Stimulated activated CD4-positive, alpha-beta T cell treated with anti-CD3 and anti-CD28 coated beads, Interleukin-4, amount 100 ng/mL, for 4 hours (primary cell): ENCODE results near the gene MAP4K4.

Experiments used
- DNase-seq, 2 experiments: peaks; one replicate each; pipeline ENCODE4 v3.0.0-alpha.2; 2020

The MAP4K4 gene

DNA sequence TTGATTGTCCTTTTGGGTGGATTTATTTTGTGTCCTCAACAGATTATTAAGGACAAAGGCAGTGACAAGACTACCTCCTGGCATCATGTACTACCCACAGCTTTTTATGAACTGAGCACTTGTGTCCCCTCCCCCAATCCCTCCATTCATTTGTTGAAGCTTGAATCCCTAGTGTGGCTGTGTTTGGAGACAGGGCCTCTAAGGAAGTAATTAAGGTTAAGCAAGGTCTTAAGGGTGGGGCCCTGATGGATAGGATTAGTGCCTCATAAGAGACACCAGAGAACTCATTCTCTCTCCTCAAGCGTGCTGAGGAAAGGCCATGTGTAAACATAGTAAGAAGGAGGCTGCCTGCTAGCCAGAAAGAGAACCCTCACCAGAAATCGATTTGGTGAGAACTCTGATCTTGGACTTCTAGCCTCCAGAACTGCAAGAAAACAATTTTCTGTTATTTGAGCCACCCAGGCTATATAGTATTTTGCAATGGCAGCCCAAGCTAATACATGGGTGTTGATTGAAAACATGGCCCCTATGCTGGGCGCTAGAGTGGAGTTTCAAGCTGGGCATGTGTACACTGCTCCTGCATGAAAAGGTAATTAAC lies 3.4 kb upstream of the MAP4K4 start:
- no peak for DNase-seq

DNA sequence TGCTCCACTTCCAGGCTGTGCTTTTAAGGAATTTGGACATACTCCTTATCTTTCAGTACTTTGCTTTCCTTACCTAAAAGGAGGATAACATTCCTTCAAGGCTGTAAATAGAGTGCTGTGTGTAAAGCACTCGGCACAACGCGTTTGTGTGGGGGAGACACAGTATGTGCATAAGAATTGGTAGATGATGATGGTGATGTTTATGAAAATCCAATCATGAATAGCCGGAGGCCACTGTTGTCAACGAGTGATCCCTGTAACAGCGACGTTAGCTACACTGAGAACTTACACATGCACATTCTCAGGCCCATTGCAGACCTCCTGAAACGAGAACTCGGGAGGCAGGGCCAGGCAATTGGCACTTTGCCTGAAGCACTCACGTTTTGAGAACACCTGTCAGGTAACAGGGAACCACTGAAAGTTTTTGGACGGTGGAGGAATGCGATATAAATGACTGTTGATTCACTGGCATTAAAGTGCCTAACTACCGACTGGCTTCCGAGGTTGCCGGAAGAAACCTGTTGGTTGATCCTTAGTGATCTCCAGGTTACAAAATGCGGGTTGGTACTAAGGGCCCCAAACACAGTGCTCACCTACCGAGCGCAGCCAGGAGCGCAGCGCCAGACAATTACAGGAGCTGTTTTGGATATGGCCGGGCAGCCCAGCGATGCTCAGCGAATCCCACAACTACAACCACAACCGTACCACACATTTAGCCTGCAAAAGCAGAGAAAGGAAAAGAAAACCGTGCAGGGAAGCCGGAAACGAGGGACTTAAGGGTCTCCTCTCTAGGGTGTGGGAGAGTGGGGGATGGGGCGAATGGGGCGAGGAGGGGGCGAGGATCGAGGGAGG lies 1.0 kb upstream of the MAP4K4 start:
- no peak for DNase-seq

DNA sequence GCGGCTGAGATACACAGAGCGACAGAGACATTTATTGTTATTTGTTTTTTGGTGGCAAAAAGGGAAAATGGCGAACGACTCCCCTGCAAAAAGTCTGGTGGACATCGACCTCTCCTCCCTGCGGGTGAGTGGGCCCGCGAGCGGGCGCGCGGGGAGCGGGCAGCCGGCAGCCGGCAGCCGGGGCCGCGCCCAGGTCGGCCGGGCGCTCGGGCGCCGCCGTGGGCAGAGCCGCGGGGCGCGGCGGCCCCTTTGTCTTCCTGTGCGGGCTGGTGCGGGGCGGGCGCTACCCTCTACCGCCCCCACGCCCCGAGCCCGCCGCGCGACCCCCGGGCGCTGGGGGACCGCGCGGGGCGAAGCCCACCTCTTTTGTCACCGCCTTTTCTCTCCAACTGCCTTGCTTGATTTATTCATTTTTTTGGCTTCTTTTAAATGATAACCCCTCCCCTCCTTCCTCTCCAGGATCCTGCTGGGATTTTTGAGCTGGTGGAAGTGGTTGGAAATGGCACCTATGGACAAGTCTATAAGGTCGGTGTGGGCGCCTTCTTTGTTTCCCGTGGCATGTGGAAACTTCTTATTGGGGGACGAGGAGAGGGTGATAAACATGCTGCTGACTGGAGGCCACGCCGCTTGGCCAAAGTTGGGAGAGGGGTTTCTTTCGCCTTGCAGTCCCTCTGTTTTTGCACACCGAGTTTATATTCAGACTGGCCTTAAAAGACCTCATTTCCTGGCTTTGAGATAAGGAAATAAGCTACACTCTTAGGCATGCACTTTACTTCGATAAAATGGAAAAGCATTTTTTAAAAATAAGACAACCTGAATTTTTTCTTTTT lies 722 bp downstream of the MAP4K4 start:
- peak in 1 of 2 experiments; percentile 21 for DNase-seq

DNA sequence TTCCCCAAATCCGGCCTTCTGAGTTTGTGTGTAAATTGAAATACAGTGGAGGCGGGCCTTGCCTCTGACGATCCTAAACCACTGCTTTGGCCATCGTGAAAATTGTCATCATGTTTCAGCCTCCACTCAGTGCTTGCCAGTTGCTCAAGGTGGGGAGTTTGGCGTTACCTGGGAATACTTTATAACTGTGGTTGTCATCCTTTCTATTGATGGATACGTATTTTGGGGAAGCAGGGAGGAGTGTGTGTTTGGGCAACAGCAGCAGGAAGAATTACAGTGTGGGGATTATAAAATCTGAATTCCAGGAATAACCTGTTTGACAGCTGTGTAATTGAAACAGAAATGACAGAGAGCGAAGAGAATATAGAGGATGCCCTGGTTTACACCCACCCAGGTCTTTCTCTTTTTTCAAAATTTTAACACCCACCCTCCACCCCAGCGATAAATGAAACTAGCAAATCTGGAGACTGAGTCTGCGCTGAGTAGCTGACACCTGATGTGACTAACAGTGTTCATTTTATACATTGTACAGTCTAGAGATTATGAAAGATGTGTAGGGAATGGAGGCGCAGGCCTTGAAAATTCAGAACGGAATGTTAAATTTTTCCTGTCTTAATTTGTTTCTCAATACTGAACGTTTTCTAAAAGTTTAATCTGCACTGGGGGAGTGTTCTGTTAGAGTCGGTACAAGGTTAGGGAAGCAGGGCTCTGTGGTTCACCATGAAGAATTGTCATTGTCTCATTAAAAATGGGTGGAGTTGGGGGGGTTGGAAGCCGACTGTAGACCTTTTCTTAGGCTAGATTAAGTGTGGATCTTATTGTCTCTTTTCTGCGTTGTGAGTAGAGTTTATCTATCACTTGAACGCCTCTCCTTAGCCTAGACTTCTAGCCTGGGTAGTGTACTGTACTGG lies 1.6 kb downstream of the MAP4K4 start:
- DNase-seq, result peak in 1 of 2 experiments; percentile 50

DNA sequence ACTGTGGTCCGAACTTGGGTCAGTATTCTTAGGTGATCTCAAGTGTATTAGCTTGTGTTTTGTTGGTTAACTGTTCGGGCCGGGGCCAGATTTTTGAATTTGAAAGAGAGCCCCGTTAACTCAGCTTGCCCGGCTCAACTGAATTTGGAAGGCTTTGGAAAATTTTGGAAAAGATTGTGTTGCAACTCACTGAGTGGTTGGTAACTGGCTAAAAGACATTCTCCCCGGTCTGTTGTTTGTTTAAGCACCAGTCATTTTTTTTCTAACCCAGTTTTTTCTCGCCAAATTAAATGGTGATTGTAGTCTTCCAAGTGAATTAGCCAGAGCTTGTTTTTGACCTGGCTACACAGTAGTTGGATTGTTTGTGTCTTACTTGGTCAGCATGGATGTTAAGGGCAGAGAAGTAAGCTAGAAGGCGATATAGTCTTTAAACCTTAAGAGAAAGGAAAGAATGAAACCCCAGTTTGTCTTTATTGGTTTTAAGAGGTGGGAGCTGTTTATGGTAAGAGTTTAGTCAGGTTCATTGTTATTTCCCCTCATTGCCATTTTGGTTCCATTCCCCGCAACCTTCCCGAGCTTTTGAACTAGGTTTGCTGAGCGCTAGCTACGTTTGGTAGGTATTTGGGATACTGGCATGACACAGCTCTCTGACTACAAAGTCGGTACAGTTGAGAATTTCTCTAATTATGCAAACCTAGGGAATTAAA lies 2.4 kb downstream of the MAP4K4 start:
- DNase-seq, result no peak

DNA sequence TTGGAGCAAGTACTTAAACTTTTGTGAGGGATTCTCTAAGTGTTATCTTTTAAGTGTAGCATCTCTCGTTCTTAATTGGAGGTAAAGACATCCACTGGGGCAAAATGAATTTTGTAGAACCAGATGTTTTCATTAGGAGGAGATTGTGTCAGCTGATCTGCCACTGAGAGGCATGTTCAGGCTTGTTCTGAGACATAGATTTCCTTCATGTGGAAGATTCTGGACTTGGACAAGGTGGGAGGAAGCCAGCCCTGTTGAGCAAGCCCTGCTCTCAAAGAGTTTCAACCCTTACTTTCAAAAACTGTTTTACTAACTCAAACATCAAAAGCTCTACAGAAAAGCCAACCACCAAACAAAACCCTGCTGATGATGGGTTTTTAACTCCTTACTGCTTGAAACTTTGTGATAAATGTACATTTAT lies 6.5 kb downstream of the MAP4K4 start:
- no peak for DNase-seq

DNA sequence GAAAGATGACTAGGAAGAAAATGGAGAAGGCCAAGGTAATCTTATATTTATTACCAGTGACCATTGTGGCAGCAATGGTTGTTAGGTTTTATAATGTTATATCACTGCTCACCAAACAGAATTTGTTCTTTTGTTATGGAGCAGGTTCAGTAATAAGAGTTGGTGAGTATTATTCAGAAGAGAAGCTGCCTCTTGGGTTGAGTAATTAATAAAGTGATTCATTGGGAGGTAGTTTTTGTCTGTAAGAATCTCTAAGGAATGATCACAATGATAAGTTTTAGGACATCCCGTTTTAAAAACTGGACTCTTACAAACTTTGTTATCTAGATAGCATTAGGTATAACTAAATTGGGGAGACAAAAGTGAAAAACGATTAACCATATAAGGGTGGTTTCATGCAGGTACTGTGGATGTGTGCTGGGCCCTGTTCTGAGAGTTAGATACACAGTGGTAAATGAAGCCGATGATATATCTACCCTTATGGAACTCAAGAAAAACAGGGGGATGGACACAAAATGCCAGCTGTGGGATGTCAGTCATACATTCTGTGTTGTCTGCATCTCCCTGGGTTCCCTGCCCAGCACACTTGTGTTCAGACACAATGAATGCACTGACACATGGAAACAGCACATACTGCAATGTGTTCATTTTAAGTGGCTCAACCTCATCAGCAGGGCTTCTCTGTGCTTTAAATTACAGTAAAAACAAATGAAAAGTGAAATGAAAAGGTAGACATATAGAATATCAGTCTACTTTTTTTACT lies 7.5 kb downstream of the MAP4K4 start:
- no peak for DNase-seq

DNA sequence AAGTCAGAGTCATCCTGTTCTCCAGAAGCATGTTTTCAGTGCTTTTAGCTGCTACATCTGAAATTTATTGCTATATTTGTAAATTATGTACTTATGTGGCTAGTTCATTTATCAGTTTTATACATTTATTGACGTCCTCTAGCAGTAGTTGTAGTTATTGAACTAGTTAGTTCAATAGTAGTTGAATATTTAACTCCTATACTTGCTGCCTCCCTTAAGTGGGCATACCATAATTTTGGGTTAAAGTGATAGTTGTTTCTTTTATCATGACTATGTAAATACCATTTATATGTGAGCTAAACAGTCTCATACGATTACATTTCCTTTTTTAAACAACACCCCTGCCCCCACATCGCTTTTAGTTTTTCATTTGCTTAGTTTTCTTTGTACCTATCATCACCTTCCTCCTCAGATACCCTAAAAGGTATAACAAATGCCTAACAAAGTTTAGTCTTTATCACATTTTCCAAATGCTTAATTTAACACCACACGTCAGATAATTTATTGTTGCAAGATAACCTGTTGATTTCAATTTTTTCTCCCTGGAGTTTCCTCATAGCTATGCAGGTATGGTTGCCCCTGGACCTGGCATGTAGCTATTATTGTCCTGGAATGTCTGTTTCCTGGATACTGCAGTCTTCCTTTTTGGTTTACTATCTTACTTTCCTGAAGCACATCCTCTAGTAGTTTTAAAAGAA lies 8.8 kb downstream of the MAP4K4 start:
- no peak for DNase-seq

DNA sequence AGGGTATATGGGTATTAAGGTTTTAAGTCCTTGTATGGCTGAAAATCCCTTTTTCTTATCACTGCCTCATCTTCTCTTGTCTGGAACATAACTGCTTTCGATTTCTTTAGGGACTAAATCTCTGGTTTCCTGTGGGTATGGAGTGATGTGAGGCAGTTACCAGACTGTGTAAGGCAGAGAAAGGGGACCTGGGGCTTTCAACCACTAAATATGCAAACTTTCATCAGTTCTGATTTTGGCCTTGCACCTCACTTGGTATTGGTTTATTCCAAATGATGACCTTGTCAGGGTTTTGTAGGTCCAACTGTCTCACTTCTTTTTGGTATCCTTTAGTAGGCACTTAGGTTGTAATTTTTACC lies 9.3 kb downstream of the MAP4K4 start:
- DNase-seq, result no peak

DNA sequence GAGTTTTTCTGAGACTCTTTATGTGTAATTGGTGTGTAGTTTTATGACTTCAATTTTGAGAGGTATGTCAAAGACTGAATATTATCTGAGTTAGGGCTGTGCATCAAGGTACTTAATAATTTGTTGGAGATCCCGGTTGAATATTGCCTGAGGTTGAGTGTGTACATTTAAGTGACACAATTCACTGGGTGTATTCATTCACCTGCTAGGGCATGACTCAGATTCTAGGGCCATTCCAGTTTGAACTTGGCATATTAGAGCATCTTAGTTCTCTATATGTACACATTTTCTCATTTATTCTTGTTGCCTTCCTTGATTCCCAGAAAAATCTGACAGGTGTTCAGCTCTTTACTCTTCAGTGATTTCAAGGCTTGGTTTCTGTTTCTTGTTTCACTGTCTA lies 12.5 kb downstream of the MAP4K4 start:
- no peak for DNase-seq

DNA sequence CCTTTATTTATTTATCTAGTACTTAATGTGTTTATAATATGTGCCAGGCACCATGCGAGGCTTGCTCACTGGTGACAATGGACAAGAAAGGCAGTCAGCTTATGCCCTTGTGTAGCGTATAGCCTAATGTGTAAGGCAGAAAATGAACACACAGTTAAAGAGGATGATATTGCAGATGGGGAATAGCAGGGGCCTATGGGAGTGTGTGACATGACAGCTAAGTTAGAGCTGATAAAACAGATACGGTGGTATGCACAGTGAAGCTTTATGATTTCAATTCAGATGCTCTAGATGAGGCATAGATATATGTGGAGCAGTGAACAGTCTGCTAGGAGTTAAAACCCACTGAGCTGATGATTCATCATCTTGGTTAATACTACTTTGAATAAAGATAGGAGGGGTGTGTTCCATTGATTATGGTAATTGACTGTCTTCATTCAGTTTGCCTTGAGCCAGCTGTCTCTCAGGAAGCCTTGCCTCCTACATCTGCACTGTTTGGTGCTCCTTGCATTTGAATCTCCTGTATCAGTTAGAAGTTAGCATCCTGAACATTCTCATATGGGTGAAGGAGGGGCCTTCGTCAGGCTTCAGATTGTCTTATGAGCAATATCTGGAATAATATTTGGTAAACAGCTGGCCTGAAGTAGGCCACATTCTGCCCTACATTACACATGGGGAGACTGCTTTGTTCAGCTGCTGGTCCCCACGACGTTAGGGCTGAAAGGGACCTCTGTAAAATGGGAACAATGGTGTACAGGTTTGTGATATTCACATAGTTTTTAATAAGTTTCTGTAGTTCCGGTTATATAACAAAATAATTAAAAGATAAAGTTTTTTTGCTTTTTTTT lies 13.2 kb downstream of the MAP4K4 start:
- no peak for DNase-seq

DNA sequence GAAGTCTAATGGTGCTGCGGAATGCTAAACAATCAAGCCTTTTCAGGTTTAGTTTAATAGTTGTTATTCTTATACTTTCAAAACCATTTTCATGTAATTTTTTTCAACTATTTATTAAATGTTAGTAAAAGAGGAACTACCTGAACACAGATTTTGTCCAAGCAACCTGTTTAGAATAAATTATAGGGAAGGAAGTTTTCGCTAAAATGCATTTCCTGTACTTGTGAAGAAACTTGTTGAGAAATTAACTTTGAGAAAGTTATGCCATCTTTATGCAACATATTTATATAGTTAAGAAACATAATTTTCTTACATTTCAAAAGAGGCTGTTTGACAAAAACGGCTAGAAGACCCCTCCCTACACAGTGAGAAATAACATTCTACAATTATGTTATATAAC lies 16.6 kb downstream of the MAP4K4 start:
- DNase-seq, result no peak

DNA sequence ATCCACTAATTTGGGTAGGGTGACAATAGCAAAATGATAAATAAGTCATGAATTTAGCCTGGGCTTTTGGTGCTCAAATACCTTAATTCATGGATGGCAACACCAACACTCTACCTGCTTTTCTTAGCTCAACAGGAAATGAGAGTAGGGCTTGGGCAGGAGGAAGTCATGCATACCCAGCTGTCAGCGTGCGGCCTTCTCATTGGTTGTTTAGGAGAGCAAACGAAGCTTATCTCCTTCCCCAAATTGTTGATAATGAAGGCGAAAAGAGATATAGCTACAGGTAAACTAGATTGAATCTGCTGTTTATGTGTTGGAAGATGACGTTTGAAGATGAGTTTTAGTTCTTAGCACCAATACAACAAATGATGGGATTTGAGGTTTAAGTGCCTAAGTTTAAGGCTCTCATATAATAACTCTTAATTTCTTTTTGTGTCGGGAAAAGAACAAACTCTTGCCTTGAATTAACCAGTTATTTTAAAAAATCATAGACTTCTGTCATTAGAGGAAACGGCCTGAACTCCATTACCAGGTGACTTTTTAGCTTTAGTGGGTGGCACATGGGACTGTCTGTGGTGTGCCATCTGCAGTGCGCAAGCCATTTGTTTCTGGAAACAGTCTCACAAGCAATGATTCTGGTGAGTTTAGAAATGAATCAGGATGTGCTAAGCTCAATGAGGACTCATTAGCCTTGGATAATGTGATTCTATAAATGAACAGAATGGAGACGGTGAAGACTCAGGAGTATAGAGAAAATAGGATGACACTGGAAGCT lies 19.8 kb downstream of the MAP4K4 start:
- no peak for DNase-seq

DNA sequence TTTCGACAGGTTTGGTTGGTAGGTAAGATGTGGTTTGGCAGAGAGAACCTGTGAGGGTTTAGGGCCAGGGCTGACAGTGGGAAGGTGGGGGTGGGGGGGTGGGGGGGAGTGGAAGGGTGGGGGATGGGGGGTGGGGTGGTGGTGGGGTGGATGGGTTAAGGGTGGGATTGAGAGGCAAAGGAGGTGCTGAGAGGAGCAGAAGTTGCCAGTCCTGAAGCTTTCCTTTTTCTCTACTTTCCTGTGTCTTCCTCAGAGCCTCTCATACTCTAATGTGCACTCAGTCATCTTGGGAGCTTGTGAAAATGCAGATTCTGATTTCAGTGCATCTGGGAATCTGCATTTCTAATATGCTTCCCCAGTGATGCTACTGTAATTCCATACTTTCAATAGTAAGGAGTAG lies 21.0 kb downstream of the MAP4K4 start:
- no peak for DNase-seq

DNA sequence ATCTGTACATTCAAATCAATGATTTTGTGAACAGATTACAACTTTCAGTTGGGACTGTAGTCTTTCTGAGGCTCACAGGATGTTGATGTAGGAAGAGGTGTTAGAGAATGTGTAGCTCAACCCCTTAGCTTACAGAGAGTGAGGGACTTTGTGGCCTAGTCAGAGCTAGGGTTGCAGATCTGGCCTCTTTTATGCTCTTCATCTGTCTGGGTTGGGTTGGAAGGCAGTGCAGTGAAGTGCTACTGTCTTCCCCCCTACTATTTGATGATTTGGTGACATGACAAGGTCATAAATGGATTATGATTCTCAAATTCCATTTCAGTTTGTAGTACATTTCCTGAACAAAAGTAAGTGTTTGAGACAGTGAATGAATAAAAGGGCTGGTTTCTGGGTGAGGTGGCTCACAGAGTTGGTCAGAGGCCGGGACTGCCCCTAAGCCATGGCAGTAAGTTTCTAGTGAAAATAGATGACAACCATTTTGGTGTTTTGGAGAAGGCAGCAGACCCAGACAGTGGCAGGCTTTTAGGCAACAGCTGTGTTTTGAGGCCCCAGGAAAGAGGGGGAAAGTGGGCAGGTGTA lies 21.6 kb downstream of the MAP4K4 start:
- no peak for DNase-seq

DNA sequence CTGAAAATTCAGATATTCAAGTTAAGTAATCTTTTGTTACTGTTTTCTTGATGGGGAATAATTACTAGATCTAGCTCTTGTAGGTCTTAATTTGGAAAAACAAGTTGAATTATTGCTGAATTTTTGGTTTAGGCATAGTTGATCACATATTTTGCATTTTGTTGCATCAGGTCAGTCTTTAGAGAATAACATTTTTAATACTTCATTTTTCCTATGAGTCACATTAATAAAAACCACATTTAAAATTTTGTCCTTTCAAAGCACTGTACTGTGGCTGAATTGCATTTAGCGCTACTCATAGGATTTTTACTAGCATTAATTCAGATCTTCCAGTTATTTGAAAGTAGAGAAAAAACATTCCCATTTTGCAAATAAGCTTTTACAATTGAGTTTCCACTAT lies 23.2 kb downstream of the MAP4K4 start:
- no peak for DNase-seq

DNA sequence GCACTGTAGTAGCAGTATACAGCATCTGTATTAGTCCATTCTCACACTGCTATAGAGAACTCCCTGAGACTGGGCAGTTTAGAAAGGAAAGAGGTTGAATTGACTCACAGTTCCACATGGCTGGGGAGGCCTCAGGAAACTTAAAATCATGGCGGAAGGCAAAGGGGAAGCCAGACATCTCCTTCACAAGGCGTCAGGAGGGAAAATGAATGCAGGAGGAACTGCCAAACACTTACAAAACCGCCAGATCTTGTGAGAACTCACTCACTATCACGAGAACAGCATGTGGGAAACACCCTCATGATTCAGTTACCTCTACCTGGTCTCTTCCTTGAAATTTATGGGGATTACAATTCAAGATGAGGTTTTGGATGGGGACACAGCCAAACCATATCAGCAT lies 25.4 kb downstream of the MAP4K4 start:
- no peak for DNase-seq

DNA sequence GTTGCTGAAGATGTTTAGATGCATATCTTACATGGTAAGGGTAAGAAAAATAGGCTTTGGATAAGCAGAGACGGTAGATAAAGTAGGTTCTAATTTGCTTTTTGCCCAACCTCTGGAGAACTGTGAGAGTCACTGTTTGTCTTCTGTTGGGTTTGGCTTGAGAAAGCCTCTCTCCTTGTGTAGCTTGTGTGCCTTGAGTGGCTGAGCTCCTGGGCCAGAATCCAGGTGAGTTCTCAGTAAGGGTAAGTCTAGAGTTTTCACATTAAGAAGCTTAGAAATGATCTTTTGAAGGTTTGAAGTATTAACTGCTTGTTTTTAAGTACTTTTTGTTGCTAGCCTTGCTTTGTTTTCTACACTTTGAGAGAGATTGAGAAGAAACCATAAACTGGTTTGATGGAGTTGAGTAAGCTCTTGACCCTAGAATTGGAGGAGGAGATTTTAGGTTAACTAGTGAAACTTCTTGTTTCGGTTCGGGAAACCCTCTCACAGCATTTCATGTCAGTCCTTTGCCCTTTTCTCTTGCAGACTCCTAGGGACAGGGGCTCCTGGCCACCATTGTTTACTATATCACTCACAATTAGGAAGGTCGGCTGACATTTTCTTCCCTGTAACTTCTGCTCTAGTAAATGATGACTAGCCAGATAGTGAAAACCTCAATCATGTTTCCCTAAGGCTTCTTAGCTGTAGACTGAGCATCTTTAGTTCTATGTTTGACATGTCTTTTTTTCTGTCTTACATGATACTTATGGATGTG lies 26.0 kb downstream of the MAP4K4 start:
- DNase-seq, result no peak
